ENCODE results near the gene CDHR3. TPM values are rescaled to one million over a fixed set of nuclear protein-coding genes. Genes with fewer than 3 reads are reported as not detected.

Gene CDHR3
- total RNA-seq, 2 donors from 2014 or later: 0.79 TPM; not detected in 1

DNA sequence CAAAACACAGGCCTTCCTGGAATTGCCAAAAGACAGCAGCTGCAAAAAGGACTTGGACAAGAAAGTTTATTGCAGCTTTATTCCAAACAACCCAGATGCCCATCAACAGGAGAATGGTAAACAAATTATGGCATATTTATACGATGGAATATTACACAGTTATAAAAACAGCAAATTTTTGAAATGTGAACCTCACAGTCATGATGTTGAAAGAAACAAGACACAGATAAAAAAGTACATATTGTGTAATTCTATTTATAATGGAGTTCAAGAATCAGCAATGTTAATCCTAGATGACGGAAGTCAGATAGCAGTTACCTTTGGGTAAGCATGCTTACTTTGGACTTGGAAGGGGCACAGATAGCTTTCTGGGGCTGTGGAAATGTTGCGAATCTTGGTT, 104.6 kb downstream of the CDHR3 start:
- peaks cover 0 to 64% of the 10 kb centered on the region in 2 donors for H3K4me1 ChIP-seq
- no peak for DNase-seq (ENCODE audit: low spot score)
- TF ChIP-seq, protein P1, sequence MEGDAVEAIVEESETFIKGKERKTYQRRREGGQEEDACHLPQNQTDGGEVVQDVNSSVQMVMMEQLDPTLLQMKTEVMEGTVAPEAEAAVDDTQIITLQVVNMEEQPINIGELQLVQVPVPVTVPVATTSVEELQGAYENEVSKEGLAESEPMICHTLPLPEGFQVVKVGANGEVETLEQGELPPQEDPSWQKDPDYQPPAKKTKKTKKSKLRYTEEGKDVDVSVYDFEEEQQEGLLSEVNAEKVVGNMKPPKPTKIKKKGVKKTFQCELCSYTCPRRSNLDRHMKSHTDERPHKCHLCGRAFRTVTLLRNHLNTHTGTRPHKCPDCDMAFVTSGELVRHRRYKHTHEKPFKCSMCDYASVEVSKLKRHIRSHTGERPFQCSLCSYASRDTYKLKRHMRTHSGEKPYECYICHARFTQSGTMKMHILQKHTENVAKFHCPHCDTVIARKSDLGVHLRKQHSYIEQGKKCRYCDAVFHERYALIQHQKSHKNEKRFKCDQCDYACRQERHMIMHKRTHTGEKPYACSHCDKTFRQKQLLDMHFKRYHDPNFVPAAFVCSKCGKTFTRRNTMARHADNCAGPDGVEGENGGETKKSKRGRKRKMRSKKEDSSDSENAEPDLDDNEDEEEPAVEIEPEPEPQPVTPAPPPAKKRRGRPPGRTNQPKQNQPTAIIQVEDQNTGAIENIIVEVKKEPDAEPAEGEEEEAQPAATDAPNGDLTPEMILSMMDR (IDR thresholded peaks at IDR 0.05): no peak

DNA sequence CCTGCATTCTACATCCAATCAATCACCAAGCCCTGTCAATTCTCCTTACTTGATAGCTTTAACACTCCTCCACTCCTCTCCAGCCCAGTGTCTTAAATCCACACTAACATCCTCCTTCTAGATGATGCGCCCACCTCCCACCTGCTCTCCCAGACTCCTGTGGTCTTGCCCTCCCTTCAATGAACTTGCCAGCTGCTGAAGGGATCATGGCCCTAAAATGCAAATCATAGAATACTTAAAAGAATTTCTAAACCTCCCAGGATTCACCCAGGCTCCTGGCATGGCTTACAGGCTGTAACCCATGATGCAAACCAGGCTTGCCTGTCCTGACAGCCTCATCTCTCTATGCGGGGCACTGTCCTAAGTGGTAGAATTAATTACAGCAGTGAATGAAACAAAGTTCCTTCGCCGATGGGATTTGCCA, 105.5 kb downstream of the CDHR3 start:
- H3K36me3 ChIP-seq: no peaks in the 10 kb centered on the region
- no peaks in the 10 kb centered on the region for H3K9me3 ChIP-seq
- H3K4me1 ChIP-seq: peaks cover 0 to 73% of the 10 kb centered on the region in 2 donors
- DNase-seq (ENCODE audit: low spot score): no peak
- no peaks in the 10 kb centered on the region for H3K27me3 ChIP-seq
- TF ChIP-seq, protein P1 (IDR thresholded peaks at IDR 0.05): no peak
- peak overlapping the region in 1 of 2 donors; percentile 54 for H3K27ac ChIP-seq
- H3K4me3 ChIP-seq: no peak overlapping the region

More for the DNA sequence above, 104.6 kb downstream of the CDHR3 start:
- no peaks in the 10 kb centered on the region for H3K9me3 ChIP-seq
- H3K27ac ChIP-seq: no peak overlapping the region
- H3K36me3 ChIP-seq: no peaks in the 10 kb centered on the region
- no peak overlapping the region for H3K4me3 ChIP-seq
- H3K27me3 ChIP-seq: no peaks in the 10 kb centered on the region

DNA sequence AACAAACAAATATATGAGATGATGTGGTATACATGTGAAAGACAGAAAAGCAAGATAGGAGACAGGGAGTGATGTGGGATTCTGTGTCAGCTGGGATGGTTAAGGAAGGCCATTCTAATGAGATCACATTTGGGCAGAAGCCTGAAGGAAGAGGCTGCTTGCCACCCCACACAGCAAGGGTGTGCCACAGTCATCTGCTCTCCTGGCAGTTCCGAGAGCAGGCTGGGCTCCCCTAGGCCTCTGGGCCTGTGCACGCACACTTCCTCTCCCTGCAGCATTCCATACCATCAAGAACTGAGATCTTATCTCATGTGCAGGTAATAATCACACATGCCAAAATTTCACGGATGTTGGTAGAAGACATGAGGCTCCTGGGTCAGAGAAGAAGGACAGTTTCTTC, 105.9 kb downstream of the CDHR3 start:
- TF ChIP-seq, protein P1 (IDR thresholded peaks at IDR 0.05): no peak
- Histone ChIP-seq H3K4me3 (no peak overlapping the region), H3K36me3 (no peaks in the 10 kb centered on the region), H3K27ac (peak overlapping the region in 1 of 2 donors; percentile 54), H3K9me3 (no peaks in the 10 kb centered on the region), H3K27me3 (no peaks in the 10 kb centered on the region), H3K4me1 (peaks cover 0 to 76% of the 10 kb centered on the region in 2 donors)
- DNase-seq (ENCODE audit: low spot score): no peak

DNA sequence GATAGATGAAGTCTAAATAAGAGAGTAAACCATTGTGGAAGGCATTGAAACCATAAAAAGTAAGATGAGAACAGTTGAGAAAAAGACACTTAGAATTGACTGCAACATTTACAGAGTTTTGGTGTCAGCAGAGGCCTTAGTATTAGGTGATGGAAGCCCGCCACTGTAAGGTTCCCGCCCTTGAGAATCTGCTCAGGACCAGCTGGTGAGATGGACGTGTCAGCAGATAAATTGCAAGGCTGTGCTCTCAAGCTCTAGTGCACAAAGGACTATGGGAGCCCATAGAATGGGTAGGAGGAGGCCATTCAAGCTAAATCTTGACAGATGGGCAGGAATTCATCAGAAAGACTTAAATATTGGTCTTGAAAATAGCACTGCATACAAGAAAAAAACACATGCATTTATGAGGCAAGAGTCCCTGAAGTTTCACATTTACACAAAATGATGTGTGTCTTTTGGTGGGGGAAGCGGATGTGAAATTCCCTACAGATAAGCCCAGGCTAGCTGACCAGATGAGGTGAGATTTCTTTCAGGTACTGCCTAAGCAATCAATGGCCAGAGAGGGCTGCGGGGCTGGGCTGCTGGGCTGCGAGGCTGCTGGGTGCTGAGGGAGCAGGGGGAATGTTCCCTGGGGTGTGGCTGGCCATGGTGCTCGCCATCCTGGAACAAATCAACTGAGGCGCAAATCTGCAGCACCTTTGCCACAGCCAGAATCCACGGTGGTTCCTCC, 106.6 kb downstream of the CDHR3 start:
- no peak for DNase-seq (ENCODE audit: low spot score)
- Histone ChIP-seq H3K27ac (peak overlapping the region in 1 of 2 donors; percentile 54), H3K36me3 (no peaks in the 10 kb centered on the region), H3K4me1 (peaks cover 0 to 76% of the 10 kb centered on the region in 2 donors), H3K27me3 (no peaks in the 10 kb centered on the region), H3K4me3 (no peak overlapping the region), H3K9me3 (no peaks in the 10 kb centered on the region)
- TF ChIP-seq, protein P1 (IDR thresholded peaks at IDR 0.05): no peak

DNA sequence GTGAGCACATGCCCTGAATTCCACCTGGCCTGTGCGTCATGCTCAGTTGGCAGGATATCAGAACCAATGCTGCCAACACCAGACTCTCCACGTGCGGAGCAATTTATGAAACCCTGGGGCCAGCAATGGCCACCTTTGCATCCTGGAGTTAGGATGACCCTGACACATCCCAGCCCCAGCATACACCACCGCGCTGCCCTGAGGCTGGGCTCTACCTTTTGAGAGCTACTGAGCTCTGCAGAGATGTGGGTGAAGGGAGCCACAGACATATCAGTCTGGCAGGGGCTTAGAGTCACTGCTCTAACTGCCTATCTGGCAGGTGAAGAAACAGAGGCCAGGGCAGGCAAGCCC, 107.1 kb downstream of the CDHR3 start:
- H3K4me3 ChIP-seq: no peak overlapping the region
- no peaks in the 10 kb centered on the region for H3K36me3 ChIP-seq
- H3K27ac ChIP-seq: no peak overlapping the region
- H3K9me3 ChIP-seq: no peaks in the 10 kb centered on the region
- peaks cover 0 to 71% of the 10 kb centered on the region in 2 donors for H3K4me1 ChIP-seq
- no peak for DNase-seq (ENCODE audit: low spot score)
- TF ChIP-seq, protein P1 (IDR thresholded peaks at IDR 0.05): no peak
- H3K27me3 ChIP-seq: no peaks in the 10 kb centered on the region

Measured in right atrium auricular region (tissue), 2 donors.